GM18907 (cell line): ENCODE measurements around the gene ACAA1.

ENCODE experiments used
- ATAC-seq: cut with Tn5 transposase; IDR thresholded peaks from one replicate; pipeline ENCODE4 v1.9.1; 2021; ENCODE audit warnings: mild to moderate bottlenecking, moderate library complexity; ENCODE audit not compliant: unreplicated experiment

The ACAA1 gene

DNA sequence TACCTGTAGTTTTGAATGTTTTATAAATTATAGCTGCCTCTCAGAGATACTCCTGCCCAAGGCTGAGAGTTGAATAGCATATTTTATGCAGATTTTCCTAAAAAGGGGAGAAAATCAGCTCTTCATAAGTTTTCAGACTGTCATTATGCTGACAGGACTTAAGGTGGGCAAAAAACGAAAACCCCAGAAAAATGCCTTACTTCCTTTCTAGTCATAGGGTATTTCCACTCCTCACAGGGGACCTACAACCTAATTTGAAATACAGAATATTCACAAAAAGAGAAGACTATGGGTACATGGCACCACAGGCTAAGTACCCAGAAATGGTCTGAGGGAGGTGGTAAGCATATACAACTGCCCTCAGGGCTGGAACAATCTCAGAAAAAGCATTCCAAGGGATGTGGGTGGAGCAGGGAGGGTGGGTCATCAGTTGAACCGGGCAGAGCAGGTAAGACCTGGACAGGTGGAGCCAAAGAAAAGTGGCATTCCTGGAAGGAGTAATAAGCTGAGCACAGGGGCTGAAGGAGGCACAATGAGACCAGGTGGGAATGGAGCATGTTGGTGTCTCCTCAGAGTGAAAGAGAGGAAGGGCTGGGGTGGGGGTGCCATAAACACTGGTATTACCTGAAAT is 17.8 kb upstream of the ACAA1 start:
- no peak for ATAC-seq

DNA sequence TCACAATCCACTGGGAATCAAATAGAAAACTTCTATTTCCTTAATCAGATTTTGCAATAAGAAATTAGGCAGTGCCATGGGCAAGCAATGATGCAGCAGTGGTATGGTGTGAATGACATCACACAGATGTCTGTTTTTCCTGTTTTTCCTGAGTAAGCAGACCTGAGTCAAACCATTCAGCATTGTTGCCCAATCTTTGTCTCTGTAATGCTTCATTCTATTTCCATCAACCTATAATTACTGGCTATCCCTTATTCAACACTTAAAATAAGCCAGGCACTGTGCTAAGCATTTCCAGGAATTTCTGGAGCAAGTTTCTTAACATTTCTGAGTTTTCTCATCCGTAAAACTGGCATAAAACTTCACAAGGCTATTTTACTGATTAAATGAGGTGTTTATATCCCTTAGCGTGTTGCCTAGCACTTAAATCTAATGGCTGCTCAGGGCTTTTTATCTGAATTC is 17.1 kb upstream of the ACAA1 start:
- ATAC-seq, result no peak

DNA sequence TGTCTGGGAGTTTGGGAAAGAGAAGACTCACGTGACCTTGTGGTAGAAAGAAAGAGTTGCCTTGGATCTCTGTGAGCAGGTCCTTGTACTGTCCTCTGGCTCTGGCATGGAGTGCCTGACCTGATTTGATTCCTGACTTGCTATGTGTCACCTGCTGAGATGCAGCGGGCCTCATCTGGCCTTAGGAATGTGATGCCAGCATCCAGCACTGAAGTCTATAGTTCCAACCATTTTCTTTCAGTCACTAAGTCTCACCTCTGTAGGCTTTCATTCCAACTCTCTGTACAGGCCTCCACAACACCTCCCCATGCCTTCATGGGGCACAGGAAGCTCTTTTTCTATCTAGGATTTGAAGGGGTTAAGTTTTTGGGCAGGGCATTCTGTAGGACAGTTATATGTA is 16.3 kb upstream of the ACAA1 start:
- no peak for ATAC-seq

DNA sequence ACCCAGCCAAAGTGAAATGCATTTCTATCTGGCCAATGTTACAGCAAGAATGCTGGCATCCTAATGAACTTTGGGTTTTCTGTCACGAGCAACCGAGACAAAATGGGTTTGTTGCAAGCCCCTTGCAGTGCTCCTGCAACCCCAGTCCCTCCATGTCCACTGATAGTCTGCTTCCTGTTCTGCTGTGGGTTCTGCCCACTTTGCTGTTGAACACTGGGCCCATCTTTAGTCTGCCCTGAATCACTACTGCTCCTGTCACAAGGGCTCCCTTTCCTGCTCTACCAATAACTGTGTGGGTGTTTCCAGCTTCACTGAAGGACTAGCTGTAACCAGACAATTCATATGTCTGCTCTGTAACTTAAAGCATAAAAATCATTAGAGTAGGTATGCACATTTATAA is 15.7 kb upstream of the ACAA1 start:
- ATAC-seq, result no peak

DNA sequence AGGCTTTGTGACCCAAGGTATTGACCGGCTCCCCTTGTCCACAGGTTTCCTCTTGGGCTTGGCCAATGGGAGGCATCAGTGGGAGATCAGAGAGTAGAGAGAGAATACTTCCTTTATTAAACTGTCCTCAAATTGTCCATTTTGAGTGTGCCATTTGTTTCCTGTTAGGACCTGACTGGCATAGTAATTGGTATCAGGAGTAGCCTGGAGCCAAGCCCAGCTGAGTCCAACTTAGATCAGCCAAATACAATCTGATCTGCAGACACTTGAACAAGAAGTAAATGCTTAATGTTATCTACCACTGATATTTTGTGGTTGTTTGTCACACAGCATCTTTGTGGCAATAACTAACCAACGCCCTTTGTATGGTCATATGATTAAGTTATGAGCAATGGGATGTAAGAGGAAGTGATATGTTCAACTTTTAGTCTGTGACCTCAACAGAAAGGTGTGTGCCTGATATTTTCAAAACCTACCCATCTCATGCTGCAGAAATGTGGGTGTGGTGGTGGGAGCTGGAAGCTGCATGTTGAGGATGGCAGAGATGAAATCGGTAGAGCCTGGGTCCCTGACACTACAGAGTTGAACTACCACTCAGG is 14.8 kb upstream of the ACAA1 start:
- no peak for ATAC-seq

DNA sequence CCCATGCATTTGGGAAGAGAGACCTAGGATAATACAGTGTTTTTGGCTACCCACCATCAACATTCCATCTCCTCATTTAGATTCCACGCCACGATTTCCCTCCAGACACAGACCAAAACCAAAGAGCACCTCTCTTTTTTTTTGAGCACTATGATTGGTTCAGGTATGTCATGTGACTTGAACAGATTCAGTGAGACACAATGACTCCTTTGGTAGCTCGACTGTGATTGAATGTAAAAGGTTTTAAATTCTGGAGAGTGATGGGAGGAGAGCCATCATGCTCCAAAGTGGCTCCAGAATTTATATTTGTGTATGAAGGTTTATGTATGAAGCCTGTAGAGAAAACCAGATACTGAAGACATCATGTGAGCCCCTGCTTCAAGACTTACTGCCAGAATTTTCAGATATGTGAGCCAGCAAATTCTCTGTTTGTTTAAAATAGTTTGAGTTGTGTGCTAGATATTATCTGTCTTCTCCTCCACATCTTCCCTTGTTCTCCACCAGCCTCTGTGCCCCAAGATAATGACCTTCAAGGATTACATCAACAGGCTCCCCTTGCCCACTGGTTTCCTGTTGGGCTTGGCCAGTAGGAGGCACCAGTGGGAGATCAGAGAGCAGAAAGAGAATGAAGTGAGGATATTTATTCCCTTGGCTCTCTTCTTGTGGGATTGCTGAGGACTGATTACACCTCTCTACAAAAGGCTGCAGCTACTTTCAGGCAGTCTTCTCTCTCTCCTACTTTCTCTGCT is 14.0 kb upstream of the ACAA1 start:
- no peak for ATAC-seq

DNA sequence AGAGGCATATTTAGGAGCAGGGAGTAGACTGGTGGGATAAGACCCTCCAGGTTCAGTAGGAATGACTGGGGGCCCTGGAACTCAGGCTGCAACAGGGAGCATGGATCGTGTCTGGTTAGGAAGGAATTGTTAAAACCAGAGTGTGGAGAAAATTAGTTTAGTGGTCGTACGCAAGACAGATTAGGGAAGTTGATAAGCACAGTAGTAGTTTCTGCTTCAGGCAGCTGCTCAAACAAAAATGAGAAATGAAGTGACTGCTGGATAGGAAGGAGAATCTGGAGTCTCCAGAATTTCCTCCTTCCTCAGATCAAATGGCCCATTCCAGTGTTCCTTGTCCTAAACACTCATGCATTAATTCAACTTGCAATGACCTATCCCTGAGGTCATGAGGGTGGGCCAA is 12.8 kb upstream of the ACAA1 start:
- no peak for ATAC-seq

DNA sequence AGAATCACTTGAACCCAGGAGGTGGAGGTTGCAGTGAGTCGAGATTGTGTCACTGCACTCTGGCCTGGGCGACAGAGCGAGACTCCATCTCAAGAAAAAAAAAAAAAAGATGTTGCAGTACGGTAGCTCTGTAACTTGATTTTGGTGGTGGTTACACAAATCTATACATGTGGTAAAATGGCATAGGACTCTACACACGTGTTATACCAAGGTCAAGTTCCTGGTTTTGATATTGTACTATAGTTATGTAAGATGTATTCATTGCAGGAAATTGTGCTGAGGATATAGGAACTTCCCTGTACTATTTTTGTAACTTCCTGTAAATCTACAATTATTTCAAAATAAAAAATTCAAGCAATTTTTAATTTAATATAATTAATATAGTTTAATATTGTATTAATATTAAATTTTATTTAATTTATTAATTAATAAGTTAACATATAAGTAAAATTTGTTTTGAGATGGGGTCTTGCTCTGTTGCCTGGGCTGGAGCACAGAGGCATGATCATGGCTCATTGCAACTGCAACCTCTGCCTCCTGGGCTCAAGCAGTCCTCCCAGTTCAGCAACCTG is 11.5 kb upstream of the ACAA1 start:
- ATAC-seq, result no peak

DNA sequence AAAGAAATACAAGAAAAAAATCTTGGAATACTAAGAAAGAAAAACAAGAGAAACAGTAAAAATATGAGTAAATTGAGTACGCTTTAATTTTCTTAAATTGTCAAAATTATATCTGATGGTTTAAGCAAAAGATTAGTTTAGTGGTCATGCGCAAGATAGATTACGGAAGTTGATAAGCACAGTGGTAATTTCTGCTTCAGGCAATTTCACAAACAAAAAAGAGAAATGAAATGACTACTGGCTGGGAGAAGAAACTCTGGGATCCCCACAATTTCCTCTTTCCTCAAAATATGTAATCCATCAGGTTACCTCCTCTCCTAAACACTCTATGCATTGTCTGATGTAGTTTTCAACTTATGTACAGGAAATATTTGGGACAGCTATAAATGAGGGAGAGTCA is 10.5 kb upstream of the ACAA1 start:
- no peak for ATAC-seq

DNA sequence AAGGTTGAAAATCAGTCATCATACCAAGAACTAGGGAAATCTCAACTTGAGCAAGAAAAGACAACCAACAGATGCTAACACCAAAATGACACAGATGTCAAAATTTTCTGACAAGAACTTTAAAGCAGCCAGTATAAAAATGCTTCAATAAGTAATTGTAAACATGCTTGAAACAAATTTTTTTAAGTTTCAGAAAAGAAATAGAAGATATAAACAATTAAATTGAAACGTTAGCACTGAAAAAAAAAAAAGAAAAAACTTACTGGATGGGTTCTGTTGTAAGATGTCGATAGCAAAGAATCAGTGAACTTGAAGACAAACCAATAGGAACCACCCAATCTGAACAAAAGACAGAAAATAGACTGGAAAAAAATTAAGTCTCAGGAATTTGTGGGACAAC is 9.6 kb upstream of the ACAA1 start:
- no peak for ATAC-seq

DNA sequence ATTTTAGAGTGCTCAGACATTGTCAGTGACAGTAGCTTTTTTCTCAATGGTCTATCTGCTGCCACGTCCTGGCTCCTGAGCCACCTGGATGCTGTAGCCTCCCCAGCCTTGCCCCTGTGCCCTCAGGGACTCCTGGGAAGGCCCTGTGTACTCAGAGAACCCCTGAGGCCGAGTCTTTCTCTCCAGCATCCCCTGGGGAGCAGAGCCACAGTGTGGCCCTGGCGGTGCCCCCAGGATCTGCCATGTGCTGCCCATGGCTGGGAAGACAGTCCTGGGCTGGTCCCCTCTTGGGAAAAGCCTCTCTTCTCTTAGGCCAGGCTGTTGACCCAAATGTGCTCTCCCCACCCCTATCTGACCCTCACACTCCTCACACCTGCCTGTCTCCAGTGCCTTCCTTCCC is 6.6 kb upstream of the ACAA1 start:
- ATAC-seq, result no peak

DNA sequence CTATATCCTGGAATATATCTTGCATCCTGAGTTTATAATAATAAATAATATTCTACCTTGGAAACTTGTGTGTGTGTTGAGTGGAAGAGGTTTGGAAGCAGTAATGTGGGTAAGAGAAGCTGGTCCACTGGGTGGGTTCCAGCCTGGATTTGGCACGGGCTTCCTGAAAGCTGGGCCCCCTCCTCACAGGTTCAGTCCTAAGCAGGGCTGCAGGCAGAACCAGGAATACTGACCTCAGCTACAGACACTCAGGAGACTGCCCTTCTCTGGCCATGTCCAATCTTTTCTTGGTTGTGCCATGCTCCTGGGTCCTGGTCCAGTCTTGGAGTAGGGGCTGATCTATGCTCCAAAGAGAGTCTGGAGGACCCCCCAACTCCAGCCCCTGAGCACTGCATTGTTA is 6.0 kb upstream of the ACAA1 start:
- no peak for ATAC-seq

DNA sequence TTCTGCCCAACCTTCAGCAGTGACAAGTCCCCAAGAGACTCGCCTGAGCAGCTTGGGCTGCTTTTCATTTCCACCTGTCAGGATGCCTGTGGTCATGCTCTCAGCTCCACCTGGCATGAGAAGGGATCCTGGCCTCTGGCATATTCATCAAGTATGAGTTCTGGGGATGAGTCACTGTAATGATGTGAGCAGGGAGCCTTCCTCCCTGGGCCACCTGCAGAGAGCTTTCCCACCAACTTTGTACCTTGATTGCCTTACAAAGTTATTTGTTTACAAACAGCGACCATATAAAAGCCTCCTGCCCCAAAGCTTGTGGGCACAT is 5.0 kb upstream of the ACAA1 start:
- no peak for ATAC-seq

DNA sequence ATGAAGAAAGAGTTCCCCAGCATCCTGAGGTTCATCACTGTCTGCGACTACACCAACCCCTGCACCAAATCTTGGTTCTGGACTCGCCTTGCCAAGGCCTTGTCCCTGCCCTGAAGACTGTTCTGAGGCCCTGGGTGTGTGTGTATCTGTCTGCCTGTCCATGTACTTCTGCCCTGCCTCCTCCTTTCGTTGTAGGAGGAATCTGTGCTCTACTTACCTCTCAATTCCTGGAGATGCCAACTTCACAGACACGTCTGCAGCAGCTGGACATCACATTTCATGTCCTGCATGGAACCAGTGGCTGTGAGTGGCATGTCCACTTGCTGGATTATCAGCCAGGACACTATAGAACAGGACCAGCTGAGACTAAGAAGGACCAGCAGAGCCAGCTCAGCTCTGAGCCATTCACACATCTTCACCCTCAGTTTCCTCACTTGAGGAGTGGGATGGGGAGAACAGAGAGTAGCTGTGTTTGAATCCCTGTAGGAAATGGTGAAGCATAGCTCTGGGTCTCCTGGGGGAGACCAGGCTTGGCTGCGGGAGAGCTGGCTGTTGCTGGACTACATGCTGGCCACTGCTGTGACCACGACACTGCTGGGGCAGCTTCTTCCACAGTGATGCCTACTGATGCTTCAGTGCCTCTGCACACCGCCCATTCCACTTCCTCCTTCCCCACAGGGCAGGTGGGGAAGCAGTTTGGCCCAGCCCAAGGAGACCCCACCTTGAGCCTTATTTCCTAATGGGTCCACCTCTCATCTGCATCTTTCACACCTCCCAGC is 4.4 kb upstream of the ACAA1 start:
- no peak for ATAC-seq

DNA sequence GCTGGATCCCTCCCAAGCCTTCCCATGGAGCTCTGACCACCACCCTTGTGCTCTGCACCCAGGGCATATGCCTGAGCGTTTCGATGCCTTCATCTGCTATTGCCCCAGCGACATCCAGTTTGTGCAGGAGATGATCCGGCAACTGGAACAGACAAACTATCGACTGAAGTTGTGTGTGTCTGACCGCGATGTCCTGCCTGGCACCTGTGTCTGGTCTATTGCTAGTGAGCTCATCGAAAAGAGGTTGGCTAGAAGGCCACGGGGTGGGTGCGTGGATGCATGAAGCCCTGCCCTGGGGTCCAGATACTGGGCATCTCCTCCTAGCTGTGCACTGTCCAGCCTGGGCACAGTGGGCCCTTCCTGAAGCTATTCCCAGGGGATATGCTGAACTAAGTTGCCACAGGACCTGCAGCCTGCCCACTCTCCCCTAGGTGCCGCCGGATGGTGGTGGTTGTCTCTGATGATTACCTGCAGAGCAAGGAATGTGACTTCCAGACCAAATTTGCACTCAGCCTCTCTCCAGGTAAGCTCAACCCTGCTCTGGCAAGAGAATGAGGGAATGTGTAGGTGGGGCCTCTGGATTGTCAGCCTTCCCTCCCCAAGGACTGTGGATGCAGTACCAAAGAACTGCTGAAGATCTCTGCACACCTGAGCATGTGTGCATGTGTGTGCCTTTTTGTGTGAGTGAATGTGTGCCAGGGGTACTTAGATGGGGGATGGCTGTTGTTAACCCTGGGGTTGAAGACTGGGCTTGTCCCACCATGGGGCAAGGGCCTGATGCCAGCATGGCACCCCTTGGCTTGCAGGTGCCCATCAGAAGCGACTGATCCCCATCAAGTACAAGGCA is 3.6 kb upstream of the ACAA1 start:
- no peak for ATAC-seq

DNA sequence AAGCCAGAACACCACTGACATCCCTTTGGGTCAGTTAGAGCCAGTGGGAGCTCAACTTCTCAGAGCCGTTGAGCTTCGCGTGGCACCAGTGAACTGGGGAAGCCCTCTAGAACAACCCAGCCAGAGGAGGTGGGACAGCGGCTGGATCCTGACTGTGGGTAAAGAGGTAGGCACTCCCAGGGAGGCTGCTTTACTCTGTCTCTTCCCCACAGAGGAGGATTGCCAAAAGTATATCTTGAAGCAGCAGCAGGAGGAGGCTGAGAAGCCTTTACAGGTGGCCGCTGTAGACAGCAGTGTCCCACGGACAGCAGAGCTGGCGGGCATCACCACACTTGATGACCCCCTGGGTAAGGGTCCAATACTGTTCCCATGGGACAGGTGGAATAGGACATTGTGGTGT is 2.7 kb upstream of the ACAA1 start:
- no peak for ATAC-seq

DNA sequence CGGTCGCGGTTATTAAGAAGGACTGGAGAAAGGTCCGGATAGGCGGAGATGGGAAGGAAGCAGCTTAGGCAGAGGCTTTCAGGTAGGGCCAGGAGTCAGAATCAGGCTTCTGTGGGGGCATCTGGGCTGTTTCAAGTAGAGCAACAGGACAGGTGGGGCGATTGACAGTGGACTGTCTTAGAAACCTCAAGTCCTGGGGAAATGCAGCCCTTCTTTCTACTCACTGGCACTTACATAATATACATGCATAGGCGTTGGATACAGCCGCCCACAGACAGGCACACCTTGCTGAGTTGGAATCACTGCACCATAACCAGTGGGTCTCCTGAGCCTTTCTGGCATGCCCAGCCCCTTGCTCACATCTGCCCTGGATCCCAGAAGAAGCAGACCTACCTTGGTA is 2.3 kb upstream of the ACAA1 start:
- no peak for ATAC-seq

DNA sequence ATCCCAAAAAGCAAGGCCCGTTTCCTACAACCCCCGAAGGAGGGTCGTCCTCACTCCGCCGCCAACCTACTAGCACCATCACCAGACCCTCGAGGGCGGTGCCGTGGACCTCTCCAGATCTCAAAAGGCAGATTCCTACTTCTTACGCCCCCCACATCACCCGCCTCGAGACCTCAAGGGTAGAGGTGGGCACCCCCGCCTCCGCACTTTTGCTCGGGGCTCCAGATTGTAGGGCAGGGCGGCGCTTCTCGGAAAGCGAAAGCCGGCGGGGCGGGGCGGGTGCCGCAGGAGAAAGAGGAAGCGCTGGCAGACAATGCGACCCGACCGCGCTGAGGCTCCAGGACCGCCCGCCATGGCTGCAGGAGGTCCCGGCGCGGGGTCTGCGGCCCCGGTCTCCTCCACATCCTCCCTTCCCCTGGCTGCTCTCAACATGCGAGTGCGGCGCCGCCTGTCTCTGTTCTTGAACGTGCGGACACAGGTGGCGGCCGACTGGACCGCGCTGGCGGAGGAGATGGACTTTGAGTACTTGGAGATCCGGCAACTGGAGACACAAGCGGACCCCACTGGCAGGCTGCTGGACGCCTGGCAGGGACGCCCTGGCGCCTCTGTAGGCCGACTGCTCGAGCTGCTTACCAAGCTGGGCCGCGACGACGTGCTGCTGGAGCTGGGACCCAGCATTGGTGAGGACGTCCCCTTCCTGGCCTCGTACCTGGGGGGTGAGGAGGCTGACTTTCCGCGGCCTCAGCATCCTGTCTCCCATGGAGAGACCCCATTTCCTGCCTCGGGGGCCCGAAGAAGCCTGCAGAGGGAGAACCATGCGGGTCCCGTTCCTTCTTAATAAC is 1.6 kb upstream of the ACAA1 start, which contains the start of gene MYD88:
Gene MYD88 (plus strand): TSS at position 313 of the 842 bp plus-strand sequence. CDS start 40 bp downstream, at position 353.
- ATAC-seq, result peak; percentile 46

DNA sequence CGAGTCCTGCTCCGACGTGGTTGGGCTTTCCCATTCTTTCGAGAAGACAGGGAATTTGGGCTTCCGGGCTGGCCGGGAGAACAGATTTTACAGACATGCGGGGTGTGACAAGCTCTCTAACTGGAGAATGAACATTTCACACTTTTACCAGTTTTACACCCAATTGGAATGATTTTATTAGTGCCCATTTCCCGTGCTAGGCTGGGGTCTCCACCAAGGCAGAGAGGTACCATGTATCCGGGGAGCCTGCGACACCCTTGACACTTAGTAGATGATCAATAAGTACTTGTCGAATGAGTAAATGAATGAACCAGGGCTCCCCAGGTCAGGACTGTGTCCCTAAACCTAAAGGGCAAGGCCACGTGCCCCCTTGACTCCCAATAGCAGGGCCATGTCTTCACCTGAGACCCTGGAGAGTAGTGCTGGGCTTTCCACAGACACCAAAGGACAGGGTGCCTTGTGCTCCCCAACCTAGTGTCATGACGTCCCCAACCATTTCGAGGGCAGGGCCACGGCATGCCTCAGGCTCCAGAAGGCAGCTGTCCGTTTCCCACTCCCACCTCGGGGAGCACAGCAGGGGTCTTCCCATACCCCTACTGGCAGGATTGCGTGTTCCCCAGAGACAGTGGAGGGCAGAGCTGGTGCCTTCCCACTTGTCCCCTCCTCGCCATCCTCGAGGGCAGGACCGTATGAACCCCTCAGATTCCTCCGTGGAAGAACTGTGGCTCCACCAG is 855 bp upstream of the ACAA1 start:
- ATAC-seq, result no peak
